Colonic mucosa (tissue), 4 donors: ENCODE data around the gene NAGS. TPM values are rescaled to one million over a fixed set of nuclear protein-coding genes. Genes with fewer than 3 reads are reported as not detected.
A peak's percentile ranks its signal among the peaks of the same experiment; 100 is the strongest.

Experiments
- DNase-seq: peaks from one replicate; pipeline ENCODE4 v3.0.0-alpha.2; 2020
- H3K27ac ChIP-seq: fragments of 200-600 bp; one replicate; pipeline ENCODE4 v1.8.0; 2021
- H3K27me3 ChIP-seq: fragments of 200-600 bp; one replicate; pipeline ENCODE4 v1.8.0; 2021
- H3K36me3 ChIP-seq: fragments of 200-600 bp; one replicate; pipeline ENCODE4 v1.8.0; 2021
- H3K4me1 ChIP-seq: fragments of 200-600 bp; one replicate; pipeline ENCODE4 v1.8.0; 2021; ENCODE audit warnings: mild to moderate bottlenecking
- H3K4me3 ChIP-seq: fragments of 200-600 bp; one replicate; pipeline ENCODE4 v1.8.0; 2021
- H3K9ac ChIP-seq, 2 donors: one replicate each; pipeline ENCODE4 v1.7.0; 2013; ENCODE audit warnings: control low read depth in 2 of 2, low read depth in 2 of 2, low read length in 2 of 2
- H3K9me3 ChIP-seq: fragments of 200-600 bp; one replicate; pipeline ENCODE4 v1.8.0; 2021
- intact Hi-C: fragments of 100-400 bp; cut with DNase I; formaldehyde crosslinking; loops from one replicate; pipeline ENCODE4 v1.14.1; 2022
- total RNA-seq, 2 donors: library from RNA; stranded (reverse); fragmentation: NEBNext Ultra II Directional in 1 of 2; extraction: Animal tissue kit (Norgen Biotek cat#: 25700) in 1 of 2; gene quantifications; one replicate each; pipeline ENCODE4 v1.2.1, GENCODE V29; 2021
- TF ChIP-seq, protein P1 (sequence below): fragments of 200-600 bp; IDR thresholded peaks from one replicate; pipeline ENCODE4 v1.8.0; 2022; ENCODE audit warnings: antibody characterized with exemption, mild to moderate bottlenecking
- donor health status: healthy.
- donor health status: DM: no; HTN: no; CAD: no.
- donor health status: DM: no; HTN: no; CAD: no.

The NAGS gene
- total RNA-seq, 2 donors from 2014 or later = 5.2 to 14.0 TPM

DNA sequence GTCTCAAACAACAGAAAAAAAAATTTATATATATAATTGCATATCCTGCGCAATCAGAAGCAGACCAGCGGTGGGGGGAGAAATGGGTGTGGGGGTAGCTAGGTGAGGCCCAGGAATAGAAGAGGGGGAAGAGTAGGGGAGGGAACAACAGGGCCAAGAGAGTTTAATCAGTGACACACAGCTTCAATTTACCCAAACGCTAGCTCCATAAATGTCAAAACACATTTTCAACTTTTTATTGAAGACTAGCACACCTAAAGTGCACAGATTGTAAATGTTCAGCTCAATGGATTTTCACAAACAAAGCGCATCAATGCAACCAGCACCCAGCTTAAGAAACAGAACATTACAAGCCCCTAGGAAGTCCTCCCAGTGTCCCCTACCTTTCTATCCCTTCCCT lies 24.8 kb upstream of the NAGS start:
- H3K27ac ChIP-seq = no peak overlapping the region
- H3K9ac ChIP-seq = no peak overlapping the region
- peaks cover 8% of the 10 kb centered on the region for H3K4me1 ChIP-seq
- H3K36me3 ChIP-seq = no peaks in the 10 kb centered on the region
- DNase-seq = no peak
- peaks cover 24% of the 10 kb centered on the region for H3K27me3 ChIP-seq
- intact Hi-C loops = no loop called here
- TF ChIP-seq, protein P1, sequence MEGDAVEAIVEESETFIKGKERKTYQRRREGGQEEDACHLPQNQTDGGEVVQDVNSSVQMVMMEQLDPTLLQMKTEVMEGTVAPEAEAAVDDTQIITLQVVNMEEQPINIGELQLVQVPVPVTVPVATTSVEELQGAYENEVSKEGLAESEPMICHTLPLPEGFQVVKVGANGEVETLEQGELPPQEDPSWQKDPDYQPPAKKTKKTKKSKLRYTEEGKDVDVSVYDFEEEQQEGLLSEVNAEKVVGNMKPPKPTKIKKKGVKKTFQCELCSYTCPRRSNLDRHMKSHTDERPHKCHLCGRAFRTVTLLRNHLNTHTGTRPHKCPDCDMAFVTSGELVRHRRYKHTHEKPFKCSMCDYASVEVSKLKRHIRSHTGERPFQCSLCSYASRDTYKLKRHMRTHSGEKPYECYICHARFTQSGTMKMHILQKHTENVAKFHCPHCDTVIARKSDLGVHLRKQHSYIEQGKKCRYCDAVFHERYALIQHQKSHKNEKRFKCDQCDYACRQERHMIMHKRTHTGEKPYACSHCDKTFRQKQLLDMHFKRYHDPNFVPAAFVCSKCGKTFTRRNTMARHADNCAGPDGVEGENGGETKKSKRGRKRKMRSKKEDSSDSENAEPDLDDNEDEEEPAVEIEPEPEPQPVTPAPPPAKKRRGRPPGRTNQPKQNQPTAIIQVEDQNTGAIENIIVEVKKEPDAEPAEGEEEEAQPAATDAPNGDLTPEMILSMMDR = no peak
- no peaks in the 10 kb centered on the region for H3K9me3 ChIP-seq
- H3K4me3 ChIP-seq = no peak overlapping the region

DNA sequence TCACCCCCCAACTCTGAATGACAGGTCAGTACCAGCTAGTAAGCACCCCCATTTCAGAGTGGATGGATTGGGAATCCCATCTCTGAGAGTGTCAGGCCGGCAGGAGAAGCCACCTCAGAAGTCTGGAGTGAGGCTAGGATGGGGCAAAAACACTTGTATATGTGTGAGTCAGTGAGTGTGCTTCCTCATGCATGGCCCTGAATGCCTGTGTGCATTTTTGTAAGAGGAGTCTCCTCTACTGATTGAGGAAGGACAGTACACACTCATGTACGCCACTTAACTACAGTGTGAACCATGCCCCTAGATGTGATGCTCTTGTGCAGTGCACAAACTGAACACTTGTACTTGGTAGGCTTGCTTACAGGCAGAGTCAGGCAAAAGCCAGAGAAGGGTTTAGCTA lies 22.3 kb upstream of the NAGS start:
- intact Hi-C loops = no loop called here
- H3K9ac ChIP-seq = no peak overlapping the region
- peaks cover 24% of the 10 kb centered on the region for H3K27me3 ChIP-seq
- H3K4me1 ChIP-seq = peaks cover 8% of the 10 kb centered on the region
- H3K36me3 ChIP-seq = no peaks in the 10 kb centered on the region
- no peak overlapping the region for H3K27ac ChIP-seq
- no peaks in the 10 kb centered on the region for H3K9me3 ChIP-seq
- H3K4me3 ChIP-seq = no peak overlapping the region
- TF ChIP-seq, protein P1 = no peak
- DNase-seq = no peak

DNA sequence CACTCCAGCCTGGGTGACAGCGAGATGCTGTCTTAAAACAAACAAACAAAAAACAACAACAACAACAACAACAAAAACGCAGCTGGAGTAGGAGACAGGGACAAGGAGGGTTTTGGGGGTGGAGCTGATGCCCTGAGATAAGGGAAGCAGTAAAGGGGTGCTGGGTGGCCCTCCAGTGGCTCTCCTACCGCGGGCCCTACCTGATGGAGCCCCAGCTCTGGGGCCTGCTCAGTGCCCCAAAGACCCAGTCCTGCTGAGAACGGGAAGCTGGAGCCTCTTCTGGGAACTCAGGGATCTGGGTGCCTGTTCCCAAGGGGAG lies 21.3 kb upstream of the NAGS start:
- peaks cover 8% of the 10 kb centered on the region for H3K4me1 ChIP-seq
- intact Hi-C loops = no loop called here
- H3K9ac ChIP-seq = no peak overlapping the region
- no peak for DNase-seq
- no peak overlapping the region for H3K4me3 ChIP-seq
- peaks cover 28% of the 10 kb centered on the region for H3K27me3 ChIP-seq
- TF ChIP-seq, protein P1 = no peak
- H3K9me3 ChIP-seq = no peaks in the 10 kb centered on the region
- no peaks in the 10 kb centered on the region for H3K36me3 ChIP-seq
- no peak overlapping the region for H3K27ac ChIP-seq

DNA sequence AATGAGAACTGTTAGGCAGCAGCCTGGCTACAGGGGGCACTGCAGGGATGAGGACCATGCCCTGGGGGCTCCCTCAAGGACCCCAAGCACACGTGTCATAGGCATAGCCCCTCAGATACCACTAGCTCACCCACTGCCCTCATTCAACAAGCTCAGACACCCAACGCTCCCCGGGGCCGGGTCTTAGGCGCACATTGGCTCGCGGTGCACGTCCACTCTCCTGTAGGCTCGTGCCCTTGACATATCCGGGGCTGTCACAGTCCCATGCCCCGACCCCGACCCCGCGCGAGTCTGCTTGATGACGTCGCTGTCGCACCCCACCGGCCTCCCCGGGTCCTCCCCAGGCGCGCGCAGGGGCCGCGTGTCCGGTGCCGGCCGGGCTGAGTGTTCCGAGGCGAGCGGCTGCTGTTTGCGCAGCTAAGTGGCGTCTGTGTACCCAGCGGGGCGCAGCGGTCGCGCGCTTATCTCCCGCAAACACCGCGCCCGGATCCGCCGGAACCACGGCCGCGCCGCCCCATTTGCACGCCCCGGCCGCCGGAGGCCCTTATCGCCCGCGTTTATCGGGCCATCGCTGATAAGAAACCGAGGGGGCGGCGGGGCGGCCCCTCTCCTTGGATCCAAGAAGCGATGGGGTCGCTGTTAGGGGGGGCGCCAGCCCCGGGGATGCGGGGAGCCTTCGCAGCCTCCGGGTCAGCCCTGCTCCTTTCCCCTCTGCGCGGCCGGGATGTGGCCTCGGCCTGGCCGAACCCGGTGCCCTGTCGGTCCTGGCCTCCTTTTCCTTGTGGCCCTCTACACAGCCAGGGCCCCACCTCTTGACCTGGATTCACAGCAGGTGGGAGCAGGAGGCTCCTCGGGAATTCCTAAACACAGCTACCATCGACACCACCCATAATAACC lies 20.7 kb upstream of the NAGS start:
- TF ChIP-seq, protein P1 = no peak
- peaks cover 29% of the 10 kb centered on the region for H3K27me3 ChIP-seq
- H3K9ac ChIP-seq = no peak overlapping the region
- H3K9me3 ChIP-seq = no peaks in the 10 kb centered on the region
- peaks cover 8% of the 10 kb centered on the region for H3K4me1 ChIP-seq
- peak overlapping the region; percentile 26 for H3K4me3 ChIP-seq
- intact Hi-C loops = no loop called here
- H3K36me3 ChIP-seq = no peaks in the 10 kb centered on the region
- H3K27ac ChIP-seq = no peak overlapping the region
- peak; percentile 38 for DNase-seq

DNA sequence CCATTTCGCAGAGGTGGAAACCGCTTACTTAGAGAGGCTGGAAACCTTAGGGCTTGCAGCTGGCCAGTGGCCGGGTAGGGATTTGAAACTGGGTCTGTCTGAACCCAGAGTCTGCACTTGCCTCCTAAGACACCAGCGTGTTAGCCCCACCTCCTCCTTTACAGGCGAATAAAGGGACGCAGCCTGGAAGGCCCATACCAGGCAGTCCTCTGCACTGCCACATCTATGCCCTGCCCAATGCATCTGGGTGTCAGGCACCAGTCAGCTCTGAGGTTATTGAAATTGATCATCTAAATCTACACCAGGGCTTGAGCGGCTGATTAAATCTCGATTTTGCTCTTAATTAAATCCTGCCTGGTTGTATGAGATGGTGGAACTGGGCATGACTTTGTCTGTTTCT lies 19.9 kb upstream of the NAGS start:
- intact Hi-C loops = no loop called here
- Histone ChIP-seq H3K9me3 (no peaks in the 10 kb centered on the region), H3K4me1 (peaks cover 8% of the 10 kb centered on the region), H3K9ac (no peak overlapping the region), H3K36me3 (no peaks in the 10 kb centered on the region), H3K27ac (no peak overlapping the region), H3K4me3 (peak overlapping the region; percentile 26), H3K27me3 (peaks cover 29% of the 10 kb centered on the region)
- DNase-seq = no peak
- TF ChIP-seq, protein P1 = no peak
